ENCODE measurements around the gene ST6GALNAC5. TPM values are rescaled to one million over a fixed set of nuclear protein-coding genes. Genes with fewer than 3 reads are reported as not detected.
"Not testable (repeated sequence)": the region's sequence is repeated elsewhere in the genome, so short reads cannot be mapped to it uniquely, and the experiment has no call there.

The ST6GALNAC5 gene
- total RNA-seq, 2 donors from 2014 or later = 9.1 to 9.4 TPM

DNA sequence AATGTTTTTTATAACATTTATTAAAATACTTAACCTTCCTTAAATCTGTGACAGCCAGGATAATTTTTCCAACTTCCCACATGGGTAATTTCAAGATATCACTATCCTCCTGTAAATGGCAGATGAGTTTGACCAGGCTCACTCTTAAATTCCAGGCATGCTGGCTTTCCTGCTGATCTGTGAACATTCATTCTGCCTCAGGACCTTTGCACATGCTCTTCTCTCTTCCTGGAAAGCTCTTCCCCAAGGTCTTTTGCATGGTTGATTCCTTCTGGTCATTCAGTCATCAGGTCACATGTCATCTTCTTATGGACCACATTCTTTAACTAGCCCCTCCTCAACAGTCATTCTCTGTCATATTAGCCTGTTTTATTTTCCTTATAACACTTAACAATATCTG is 5.7 kb downstream of the ST6GALNAC5 start:
- Histone ChIP-seq H3K36me3 (ENCODE audit: control insufficient read depth, insufficient read depth, low read length) (no peaks in the 10 kb centered on the region), H3K9ac (ENCODE audit: extremely low read depth, low read length, poor library complexity, severe bottlenecking) (no peak overlapping the region), H3K27me3 (ENCODE audit: control insufficient read depth, insufficient read depth, low read length, poor library complexity, severe bottlenecking) (peaks cover 19% of the 10 kb centered on the region), H3K4me3 (ENCODE audit: low read length) (no peak overlapping the region), H3K27ac (ENCODE audit: low read depth, low read length) (no peak overlapping the region), H3K4me1 (ENCODE audit: control insufficient read depth, insufficient read depth, low read length) (no peaks in the 10 kb centered on the region), H3K9me3 (ENCODE audit: control insufficient read depth, low read length) (no peaks in the 10 kb centered on the region)
- H3K4me3 Mint-ChIP-seq = no peak overlapping the region
- H3K4me1 Mint-ChIP-seq = peaks cover 6% of the 10 kb centered on the region
- H3K27me3 Mint-ChIP-seq (ENCODE audit: insufficient read depth) = peaks cover 23% of the 10 kb centered on the region
- no peaks in the 10 kb centered on the region for H3K9me3 Mint-ChIP-seq
- no peak overlapping the region for H3K27ac Mint-ChIP-seq
- peaks cover 19% of the 10 kb centered on the region for H3K36me3 Mint-ChIP-seq (ENCODE audit: low read depth)
- TF ChIP-seq, protein P1, sequence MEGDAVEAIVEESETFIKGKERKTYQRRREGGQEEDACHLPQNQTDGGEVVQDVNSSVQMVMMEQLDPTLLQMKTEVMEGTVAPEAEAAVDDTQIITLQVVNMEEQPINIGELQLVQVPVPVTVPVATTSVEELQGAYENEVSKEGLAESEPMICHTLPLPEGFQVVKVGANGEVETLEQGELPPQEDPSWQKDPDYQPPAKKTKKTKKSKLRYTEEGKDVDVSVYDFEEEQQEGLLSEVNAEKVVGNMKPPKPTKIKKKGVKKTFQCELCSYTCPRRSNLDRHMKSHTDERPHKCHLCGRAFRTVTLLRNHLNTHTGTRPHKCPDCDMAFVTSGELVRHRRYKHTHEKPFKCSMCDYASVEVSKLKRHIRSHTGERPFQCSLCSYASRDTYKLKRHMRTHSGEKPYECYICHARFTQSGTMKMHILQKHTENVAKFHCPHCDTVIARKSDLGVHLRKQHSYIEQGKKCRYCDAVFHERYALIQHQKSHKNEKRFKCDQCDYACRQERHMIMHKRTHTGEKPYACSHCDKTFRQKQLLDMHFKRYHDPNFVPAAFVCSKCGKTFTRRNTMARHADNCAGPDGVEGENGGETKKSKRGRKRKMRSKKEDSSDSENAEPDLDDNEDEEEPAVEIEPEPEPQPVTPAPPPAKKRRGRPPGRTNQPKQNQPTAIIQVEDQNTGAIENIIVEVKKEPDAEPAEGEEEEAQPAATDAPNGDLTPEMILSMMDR (conservative IDR thresholded peaks at IDR 0.05) = no peak
- no peak for DNase-seq

- no peaks in the 10 kb centered on the region for H3K36me3 ChIP-seq (ENCODE audit: control insufficient read depth, insufficient read depth, low read length)
- H3K4me3 Mint-ChIP-seq = no peak overlapping the region
- no peak overlapping the region for H3K27ac Mint-ChIP-seq
- H3K4me1 ChIP-seq (ENCODE audit: control insufficient read depth, insufficient read depth, low read length) = no peaks in the 10 kb centered on the region
- no peaks in the 10 kb centered on the region for H3K9me3 Mint-ChIP-seq
- 93 to 99% methylated on average over 7 to 8 of the region's 8 CpGs for WGBS, 2 experiments (ENCODE audit: insufficient coverage in 1 of 2, insufficient read length in 1 of 2)
- no peak overlapping the region for H3K9ac ChIP-seq (ENCODE audit: extremely low read depth, low read length, poor library complexity, severe bottlenecking)
- no peaks in the 10 kb centered on the region for H3K27me3 Mint-ChIP-seq (ENCODE audit: insufficient read depth)
- H3K9me3 ChIP-seq (ENCODE audit: control insufficient read depth, low read length) = no peaks in the 10 kb centered on the region
- H3K4me1 Mint-ChIP-seq = no peaks in the 10 kb centered on the region
- DNase-seq = no peak
- TF ChIP-seq, protein P1 (conservative IDR thresholded peaks at IDR 0.05) = no peak
- H3K27ac ChIP-seq (ENCODE audit: low read depth, low read length) = no peak overlapping the region
- no peak overlapping the region for H3K4me3 ChIP-seq (ENCODE audit: low read length)
- no peaks in the 10 kb centered on the region for H3K27me3 ChIP-seq (ENCODE audit: control insufficient read depth, insufficient read depth, low read length, poor library complexity, severe bottlenecking)
- H3K36me3 Mint-ChIP-seq (ENCODE audit: low read depth) = peaks cover 15% of the 10 kb centered on the region
These were observed 9.5 kb downstream of the ST6GALNAC5 start for GRCh38 chr1:76876655-76877395.

DNA sequence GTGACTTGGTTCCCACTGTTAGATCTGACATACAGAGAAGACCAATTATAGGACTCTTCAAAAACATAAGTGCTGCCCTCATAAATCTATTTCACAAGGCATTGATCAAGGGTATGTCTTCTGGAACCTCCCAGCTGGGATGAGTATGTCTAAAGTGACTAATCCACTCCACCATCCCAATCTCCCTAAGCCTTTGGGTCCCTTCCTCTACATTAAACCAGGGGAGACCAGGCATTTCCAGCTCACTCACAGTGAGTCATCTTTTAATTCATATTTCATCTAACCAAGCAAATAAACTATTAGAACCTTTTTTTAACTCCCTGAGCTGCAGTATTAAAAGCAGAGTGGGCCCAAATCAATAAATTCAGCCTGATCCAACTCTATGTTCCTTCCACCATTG is 11.7 kb downstream of the ST6GALNAC5 start:
- H3K36me3 Mint-ChIP-seq (ENCODE audit: low read depth); H3K4me1 Mint-ChIP-seq; H3K36me3 ChIP-seq (ENCODE audit: control insufficient read depth, insufficient read depth, low read length); H3K9me3 Mint-ChIP-seq; DNase-seq; H3K9me3 ChIP-seq (ENCODE audit: control insufficient read depth, low read length); H3K27me3 ChIP-seq (ENCODE audit: control insufficient read depth, insufficient read depth, low read length, poor library complexity, severe bottlenecking); H3K27ac Mint-ChIP-seq; H3K4me3 ChIP-seq (ENCODE audit: low read length); H3K27me3 Mint-ChIP-seq (ENCODE audit: insufficient read depth); H3K9ac ChIP-seq (ENCODE audit: extremely low read depth, low read length, poor library complexity, severe bottlenecking); H3K4me3 Mint-ChIP-seq; H3K4me1 ChIP-seq (ENCODE audit: control insufficient read depth, insufficient read depth, low read length); H3K27ac ChIP-seq (ENCODE audit: low read depth, low read length): not testable (repeated sequence)

DNA sequence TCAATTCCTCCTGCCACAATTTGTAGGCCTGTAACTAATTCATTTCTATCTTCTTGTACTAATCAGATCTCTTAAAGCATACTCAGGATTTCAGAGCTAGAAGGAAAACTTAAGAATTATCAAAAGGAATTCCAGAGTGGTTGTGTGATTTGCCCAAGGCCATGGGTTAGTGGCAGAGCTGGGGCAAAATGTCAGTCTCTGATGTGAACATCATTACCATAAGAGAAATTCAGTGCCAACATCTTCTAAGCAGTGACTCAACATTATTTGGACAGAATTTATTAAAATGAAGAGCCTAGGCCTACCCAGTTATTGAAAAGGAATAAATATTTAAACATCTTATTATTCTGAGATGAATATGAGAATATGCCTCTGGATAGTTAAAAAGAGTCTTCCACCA is 14.5 kb downstream of the ST6GALNAC5 start:
- Histone ChIP-seq H3K36me3 (ENCODE audit: control insufficient read depth, insufficient read depth, low read length) (no peaks in the 10 kb centered on the region), H3K27me3 (ENCODE audit: control insufficient read depth, insufficient read depth, low read length, poor library complexity, severe bottlenecking) (no peaks in the 10 kb centered on the region), H3K9ac (ENCODE audit: extremely low read depth, low read length, poor library complexity, severe bottlenecking) (no peak overlapping the region), H3K9me3 (ENCODE audit: control insufficient read depth, low read length) (no peaks in the 10 kb centered on the region), H3K4me3 (ENCODE audit: low read length) (no peak overlapping the region), H3K4me1 (ENCODE audit: control insufficient read depth, insufficient read depth, low read length) (no peaks in the 10 kb centered on the region), H3K27ac (ENCODE audit: low read depth, low read length) (no peak overlapping the region)
- Mint-ChIP-seq H3K36me3 (ENCODE audit: low read depth) (no peaks in the 10 kb centered on the region), H3K27me3 (ENCODE audit: insufficient read depth) (no peaks in the 10 kb centered on the region), H3K9me3 (no peaks in the 10 kb centered on the region), H3K4me1 (no peaks in the 10 kb centered on the region), H3K27ac (no peak overlapping the region), H3K4me3 (no peak overlapping the region)
- TF ChIP-seq, protein P1 (conservative IDR thresholded peaks at IDR 0.05) = no peak
- DNase-seq = no peak
